HepG2 (cell line): ENCODE data around the gene C5AR1. TPM values are rescaled to one million over a fixed set of nuclear protein-coding genes. Genes with fewer than 3 reads are reported as not detected.

ENCODE experiments used
- CBFB ChIP-seq: sonication (generic); formaldehyde crosslinking; IDR thresholded peaks from 2 replicates; pipeline ENCODE4 v1.4.0; 2020; ENCODE audit warnings: missing genetic modification reagents
- CHCHD3 ChIP-seq: sonication (generic); formaldehyde crosslinking; IDR thresholded peaks from 2 replicates; pipeline ENCODE4 v1.8.0; 2022; ENCODE audit warnings: mild to moderate bottlenecking, missing genetic modification reagents, moderate library complexity
- FOSL2 ChIP-seq: sonication (generic); formaldehyde crosslinking; IDR thresholded peaks from 2 replicates; pipeline ENCODE4 v1.4.0; 2020; ENCODE audit warnings: missing genetic modification reagents
- FOXP1 ChIP-seq, 2 experiments: fragments of 450-650 bp in 1 of 2; IDR thresholded peaks; 2 replicates each; pipeline ENCODE4 v1.6.1; 2017 to 2018; ENCODE audit warnings: antibody characterized with exemption in 1 of 2
- PLRG1 ChIP-seq: fragments of 450-650 bp; conservative IDR thresholded peaks from 2 replicates; pipeline ENCODE4 v1.6.1; 2016
- SAFB2 ChIP-seq: sonication (generic); formaldehyde crosslinking; IDR thresholded peaks from 2 replicates; pipeline ENCODE4 v1.5.1; 2020; ENCODE audit warnings: missing genetic modification reagents, low read depth, mild to moderate bottlenecking, borderline replicate concordance
- ZNF124 ChIP-seq: sonication (generic); formaldehyde crosslinking; IDR thresholded peaks from 2 replicates; pipeline ENCODE4 v1.4.0; 2020; ENCODE audit warnings: missing genetic modification reagents
- ZNF790 ChIP-seq: sonication (generic); formaldehyde crosslinking; IDR thresholded peaks from 2 replicates; pipeline ENCODE4 v1.8.0; 2022; ENCODE audit warnings: missing genetic modification reagents, mild to moderate bottlenecking, borderline replicate concordance
- ZNF883 ChIP-seq: sonication (generic); formaldehyde crosslinking; IDR thresholded peaks from 2 replicates; pipeline ENCODE4 v1.5.1; 2020; ENCODE audit warnings: mild to moderate bottlenecking, missing genetic modification reagents; ENCODE audit errors: not compliant biosample characterization
- polyA plus RNA-seq, 8 experiments: library from polyadenylated mRNA; depleted of rRNA in 3 of 8; stranded (reverse) in 7 of 8; unstranded in 1 of 8; fragments of >200 nt; fragmentation: Illumina TruSeq in 4 of 8; extraction: Trizol in 4 of 8; gene quantifications; 2 replicates each; pipeline versions ENCODE4 v1.2.1 to v1.2.3, GENCODE V29; 2011 to 2016; ENCODE audit warnings: low read depth in 4 of 8, missing spikeins in 1 of 8, mixed read lengths in 1 of 8; ENCODE audit not compliant: insufficient read depth in 1 of 8
- total RNA-seq, 5 experiments: library from RNA; depleted of rRNA; stranded (reverse); fragments of >200 nt; fragmentation: Illumina TruSeq; extraction: Trizol; gene quantifications; 2 replicates each; pipeline ENCODE4 v1.2.3, GENCODE V29; 2016; ENCODE audit warnings: low read depth in 1 of 5
- TF ChIP-seq, protein P1 (sequence below): sonication (generic); formaldehyde crosslinking; conservative IDR thresholded peaks from 2 replicates; pipeline ENCODE4 v1.4.0; 2020; ENCODE audit warnings: missing genetic modification reagents
- TF ChIP-seq, protein P2 (sequence below): sonication (generic); formaldehyde crosslinking; IDR thresholded peaks from 2 replicates; pipeline ENCODE4 v1.8.0; 2022; ENCODE audit warnings: low read depth, missing genetic modification reagents
- TF ChIP-seq, protein P3 (sequence below), 2 experiments: sonication (generic) in 1 of 2; formaldehyde crosslinking in 1 of 2; IDR thresholded peaks; 2 replicates each; pipeline versions ENCODE4 v1.5.1 to v1.6.1; 2011 to 2020; ENCODE audit warnings: borderline replicate concordance in 1 of 2, low read depth in 1 of 2, low read length in 1 of 2, mild to moderate bottlenecking in 1 of 2, missing genetic modification reagents in 1 of 2, moderate library complexity in 1 of 2
- TF ChIP-seq, protein P4 (sequence below): sonication (generic); formaldehyde crosslinking; IDR thresholded peaks from 2 replicates; pipeline ENCODE4 v1.5.1; 2020; ENCODE audit warnings: missing genetic modification reagents, mild to moderate bottlenecking, borderline replicate concordance
- TF ChIP-seq, protein P5 (sequence below): sonication (generic); formaldehyde crosslinking; conservative IDR thresholded peaks from 2 replicates; pipeline ENCODE4 v1.8.0; 2022; ENCODE audit warnings: missing genetic modification reagents
- TF ChIP-seq, protein P6 (sequence below): sonication (generic); formaldehyde crosslinking; IDR thresholded peaks from 2 replicates; pipeline ENCODE4 v1.5.1; 2020; ENCODE audit warnings: missing genetic modification reagents, mild to moderate bottlenecking, borderline replicate concordance
- TF ChIP-seq, protein P7 (sequence below): sonication (generic); formaldehyde crosslinking; IDR thresholded peaks from 2 replicates; pipeline ENCODE4 v1.4.0; 2020; ENCODE audit warnings: missing genetic modification reagents, borderline replicate concordance

Gene C5AR1
- total and polyA plus RNA-seq, 2 of the 13 experiments (the other 11 are each of a cell fraction or from before 2014, with no cell fraction given): 0.07 to 1.6 TPM

DNA sequence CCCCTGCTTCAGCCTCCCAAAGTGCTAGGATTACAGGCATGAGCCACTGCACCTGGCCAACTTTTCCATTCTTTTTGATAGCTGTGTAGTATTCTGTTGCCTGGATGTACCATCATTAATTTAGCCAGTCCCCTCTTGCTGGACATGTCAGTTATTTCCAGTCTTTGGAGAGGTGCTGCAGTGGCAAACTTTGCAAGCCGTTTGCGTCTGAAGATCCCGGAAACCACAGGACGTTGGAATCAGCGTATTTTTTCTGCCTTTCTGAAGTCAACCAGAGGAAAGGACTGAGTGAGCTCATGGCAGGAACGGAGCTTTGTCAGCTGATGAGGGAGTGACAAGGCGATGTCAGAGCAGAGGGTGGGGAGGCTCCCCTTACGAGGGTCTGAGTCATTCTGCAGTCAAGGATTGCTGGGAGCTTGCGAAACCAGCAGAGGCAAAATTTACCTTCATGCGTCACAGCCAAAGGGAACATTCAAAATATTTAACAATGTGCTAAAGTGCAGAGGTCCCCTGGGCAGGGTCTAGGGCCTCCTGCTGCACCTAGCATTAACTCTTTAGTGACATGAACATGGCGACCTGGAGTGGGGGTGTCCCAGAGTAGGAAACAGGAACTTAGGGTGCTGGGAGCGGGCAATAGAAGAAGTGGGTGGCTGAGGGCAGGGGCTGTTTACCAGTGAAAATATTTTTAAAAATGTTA lies 5.6 kb downstream of the C5AR1 start (continued):
- TF ChIP-seq PLRG1: no peak
- TF ChIP-seq ZNF883 (CRISPR knock-in tag): no peak
- TF ChIP-seq FOXP1 (IDR thresholded peaks at IDR 0.05): no peak
- peak; percentile 72; the same call in 1 of the 2 replicates for TF ChIP-seq FOXP1 (CRISPR knock-in tag; IDR thresholded peaks at IDR 0.05)
- TF ChIP-seq, protein P1, sequence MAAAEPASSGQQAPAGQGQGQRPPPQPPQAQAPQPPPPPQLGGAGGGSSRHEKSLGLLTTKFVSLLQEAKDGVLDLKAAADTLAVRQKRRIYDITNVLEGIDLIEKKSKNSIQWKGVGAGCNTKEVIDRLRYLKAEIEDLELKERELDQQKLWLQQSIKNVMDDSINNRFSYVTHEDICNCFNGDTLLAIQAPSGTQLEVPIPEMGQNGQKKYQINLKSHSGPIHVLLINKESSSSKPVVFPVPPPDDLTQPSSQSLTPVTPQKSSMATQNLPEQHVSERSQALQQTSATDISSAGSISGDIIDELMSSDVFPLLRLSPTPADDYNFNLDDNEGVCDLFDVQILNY (CRISPR knock-in tag): no peak
- TF ChIP-seq, protein P2, sequence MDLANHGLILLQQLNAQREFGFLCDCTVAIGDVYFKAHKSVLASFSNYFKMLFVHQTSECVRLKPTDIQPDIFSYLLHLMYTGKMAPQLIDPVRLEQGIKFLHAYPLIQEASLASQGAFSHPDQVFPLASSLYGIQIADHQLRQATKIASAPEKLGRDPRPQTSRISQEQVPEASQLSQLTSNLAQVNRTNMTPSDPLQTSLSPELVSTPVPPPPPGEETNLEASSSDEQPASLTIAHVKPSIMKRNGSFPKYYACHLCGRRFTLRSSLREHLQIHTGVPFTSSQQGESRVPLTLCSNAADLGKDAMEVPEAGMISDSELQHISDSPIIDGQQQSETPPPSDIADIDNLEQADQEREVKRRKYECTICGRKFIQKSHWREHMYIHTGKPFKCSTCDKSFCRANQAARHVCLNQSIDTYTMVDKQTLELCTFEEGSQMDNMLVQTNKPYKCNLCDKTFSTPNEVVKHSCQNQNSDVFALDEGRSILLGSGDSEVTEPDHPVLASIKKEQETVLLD (CRISPR knock-in tag): 0 out of 2 replicates have a peak, but pooled peaks have one; percentile 39
- no peak for TF ChIP-seq CHCHD3 (CRISPR knock-in tag)
- peak; percentile 59; the same call in 1 of the 2 replicates for TF ChIP-seq ZNF124 (CRISPR knock-in tag)
- no peak for TF ChIP-seq ZNF790 (CRISPR knock-in tag)
- TF ChIP-seq, protein P3, sequence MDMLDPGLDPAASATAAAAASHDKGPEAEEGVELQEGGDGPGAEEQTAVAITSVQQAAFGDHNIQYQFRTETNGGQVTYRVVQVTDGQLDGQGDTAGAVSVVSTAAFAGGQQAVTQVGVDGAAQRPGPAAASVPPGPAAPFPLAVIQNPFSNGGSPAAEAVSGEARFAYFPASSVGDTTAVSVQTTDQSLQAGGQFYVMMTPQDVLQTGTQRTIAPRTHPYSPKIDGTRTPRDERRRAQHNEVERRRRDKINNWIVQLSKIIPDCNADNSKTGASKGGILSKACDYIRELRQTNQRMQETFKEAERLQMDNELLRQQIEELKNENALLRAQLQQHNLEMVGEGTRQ (IDR thresholded peaks at IDR 0.05; ENCODE audit: low read depth, low read length): peak; percentile 53; the same call in 1 of the 2 replicates
- TF ChIP-seq, protein P3 (CRISPR knock-in tag; IDR thresholded peaks at IDR 0.05; ENCODE audit: borderline replicate concordance): peak; percentile 60; the same call in 1 of the 2 replicates
- TF ChIP-seq, protein P4, sequence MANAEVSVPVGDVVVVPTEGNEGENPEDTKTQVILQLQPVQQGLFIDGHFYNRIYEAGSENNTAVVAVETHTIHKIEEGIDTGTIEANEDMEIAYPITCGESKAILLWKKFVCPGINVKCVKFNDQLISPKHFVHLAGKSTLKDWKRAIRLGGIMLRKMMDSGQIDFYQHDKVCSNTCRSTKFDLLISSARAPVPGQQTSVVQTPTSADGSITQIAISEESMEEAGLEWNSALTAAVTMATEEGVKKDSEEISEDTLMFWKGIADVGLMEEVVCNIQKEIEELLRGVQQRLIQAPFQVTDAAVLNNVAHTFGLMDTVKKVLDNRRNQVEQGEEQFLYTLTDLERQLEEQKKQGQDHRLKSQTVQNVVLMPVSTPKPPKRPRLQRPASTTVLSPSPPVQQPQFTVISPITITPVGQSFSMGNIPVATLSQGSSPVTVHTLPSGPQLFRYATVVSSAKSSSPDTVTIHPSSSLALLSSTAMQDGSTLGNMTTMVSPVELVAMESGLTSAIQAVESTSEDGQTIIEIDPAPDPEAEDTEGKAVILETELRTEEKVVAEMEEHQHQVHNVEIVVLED (CRISPR knock-in tag): no peak
- TF ChIP-seq, protein P5, sequence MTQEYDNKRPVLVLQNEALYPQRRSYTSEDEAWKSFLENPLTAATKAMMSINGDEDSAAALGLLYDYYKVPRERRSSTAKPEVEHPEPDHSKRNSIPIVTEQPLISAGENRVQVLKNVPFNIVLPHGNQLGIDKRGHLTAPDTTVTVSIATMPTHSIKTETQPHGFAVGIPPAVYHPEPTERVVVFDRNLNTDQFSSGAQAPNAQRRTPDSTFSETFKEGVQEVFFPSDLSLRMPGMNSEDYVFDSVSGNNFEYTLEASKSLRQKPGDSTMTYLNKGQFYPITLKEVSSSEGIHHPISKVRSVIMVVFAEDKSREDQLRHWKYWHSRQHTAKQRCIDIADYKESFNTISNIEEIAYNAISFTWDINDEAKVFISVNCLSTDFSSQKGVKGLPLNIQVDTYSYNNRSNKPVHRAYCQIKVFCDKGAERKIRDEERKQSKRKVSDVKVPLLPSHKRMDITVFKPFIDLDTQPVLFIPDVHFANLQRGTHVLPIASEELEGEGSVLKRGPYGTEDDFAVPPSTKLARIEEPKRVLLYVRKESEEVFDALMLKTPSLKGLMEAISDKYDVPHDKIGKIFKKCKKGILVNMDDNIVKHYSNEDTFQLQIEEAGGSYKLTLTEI (CRISPR knock-in tag): no peak
- TF ChIP-seq, protein P6, sequence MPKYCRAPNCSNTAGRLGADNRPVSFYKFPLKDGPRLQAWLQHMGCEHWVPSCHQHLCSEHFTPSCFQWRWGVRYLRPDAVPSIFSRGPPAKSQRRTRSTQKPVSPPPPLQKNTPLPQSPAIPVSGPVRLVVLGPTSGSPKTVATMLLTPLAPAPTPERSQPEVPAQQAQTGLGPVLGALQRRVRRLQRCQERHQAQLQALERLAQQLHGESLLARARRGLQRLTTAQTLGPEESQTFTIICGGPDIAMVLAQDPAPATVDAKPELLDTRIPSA (CRISPR knock-in tag): no peak
- TF ChIP-seq FOSL2 (CRISPR knock-in tag): peak; percentile 100
- no peak for TF ChIP-seq CBFB (CRISPR knock-in tag)
- TF ChIP-seq SAFB2: peak; percentile 56; the same call in 1 of the 2 replicates
- TF ChIP-seq, protein P7, sequence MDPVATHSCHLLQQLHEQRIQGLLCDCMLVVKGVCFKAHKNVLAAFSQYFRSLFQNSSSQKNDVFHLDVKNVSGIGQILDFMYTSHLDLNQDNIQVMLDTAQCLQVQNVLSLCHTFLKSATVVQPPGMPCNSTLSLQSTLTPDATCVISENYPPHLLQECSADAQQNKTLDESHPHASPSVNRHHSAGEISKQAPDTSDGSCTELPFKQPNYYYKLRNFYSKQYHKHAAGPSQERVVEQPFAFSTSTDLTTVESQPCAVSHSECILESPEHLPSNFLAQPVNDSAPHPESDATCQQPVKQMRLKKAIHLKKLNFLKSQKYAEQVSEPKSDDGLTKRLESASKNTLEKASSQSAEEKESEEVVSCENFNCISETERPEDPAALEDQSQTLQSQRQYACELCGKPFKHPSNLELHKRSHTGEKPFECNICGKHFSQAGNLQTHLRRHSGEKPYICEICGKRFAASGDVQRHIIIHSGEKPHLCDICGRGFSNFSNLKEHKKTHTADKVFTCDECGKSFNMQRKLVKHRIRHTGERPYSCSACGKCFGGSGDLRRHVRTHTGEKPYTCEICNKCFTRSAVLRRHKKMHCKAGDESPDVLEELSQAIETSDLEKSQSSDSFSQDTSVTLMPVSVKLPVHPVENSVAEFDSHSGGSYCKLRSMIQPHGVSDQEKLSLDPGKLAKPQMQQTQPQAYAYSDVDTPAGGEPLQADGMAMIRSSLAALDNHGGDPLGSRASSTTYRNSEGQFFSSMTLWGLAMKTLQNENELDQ (CRISPR knock-in tag): no peak
